HepG2 (cell line): ENCODE data around the gene CLTA. TPM values are rescaled to one million over a fixed set of nuclear protein-coding genes. Genes with fewer than 3 reads are reported as not detected.

ENCODE experiments used
- FOXA1 ChIP-seq, 2 experiments: fragments of 450-650 bp in 1 of 2; sonication (generic) in 1 of 2; formaldehyde crosslinking in 1 of 2; IDR thresholded peaks; 2 replicates each; pipeline versions ENCODE4 v1.4.0 to v1.6.1; 2016 to 2020; ENCODE audit warnings: missing genetic modification reagents in 1 of 2
- KDM5B ChIP-seq: sonication (generic); formaldehyde crosslinking; IDR thresholded peaks from 2 replicates; pipeline ENCODE4 v1.4.0; 2020; ENCODE audit warnings: missing genetic modification reagents, mild to moderate bottlenecking, borderline replicate concordance
- MTF1 ChIP-seq: sonication (generic); formaldehyde crosslinking; IDR thresholded peaks from 2 replicates; pipeline ENCODE4 v1.5.0; 2020; ENCODE audit warnings: missing genetic modification reagents
- NCOA2 ChIP-seq: sonication (generic); formaldehyde crosslinking; IDR thresholded peaks from 2 replicates; pipeline ENCODE4 v1.8.0; 2022; ENCODE audit warnings: inconsistent platforms
- ONECUT2 ChIP-seq: sonication (generic); formaldehyde crosslinking; IDR thresholded peaks from 2 replicates; pipeline ENCODE4 v1.4.0; 2020; ENCODE audit warnings: missing genetic modification reagents
- RAD21 ChIP-seq: fragments of 450-650 bp; formaldehyde crosslinking; IDR thresholded peaks from 2 replicates; pipeline ENCODE4 v1.5.0; 2020; ENCODE audit warnings: mild to moderate bottlenecking
- SP4 ChIP-seq: sonication (generic); formaldehyde crosslinking; IDR thresholded peaks from 2 replicates; pipeline ENCODE4 v1.8.1; 2023; ENCODE audit warnings: mild to moderate bottlenecking, missing genetic modification reagents
- SRY ChIP-seq: sonication (generic); formaldehyde crosslinking; IDR thresholded peaks from 2 replicates; pipeline ENCODE4 v1.8.0; 2022; ENCODE audit warnings: mild to moderate bottlenecking, missing genetic modification reagents
- SYNCRIP ChIP-seq: fragments of 200-400 bp; formaldehyde crosslinking; IDR thresholded peaks from 2 replicates; pipeline ENCODE4 v1.6.1; 2018; ENCODE audit warnings: mild to moderate bottlenecking, low read depth, low read length; ENCODE audit not compliant: insufficient read depth
- ZFYVE20 ChIP-seq: sonication (generic); formaldehyde crosslinking; IDR thresholded peaks from 2 replicates; pipeline ENCODE4 v1.8.0; 2023; ENCODE audit warnings: low read depth, mild to moderate bottlenecking, moderate library complexity, missing genetic modification reagents, borderline replicate concordance
- ZNF431 ChIP-seq: sonication (generic); formaldehyde crosslinking; IDR thresholded peaks from 2 replicates; pipeline ENCODE4 v1.9.0; 2022; ENCODE audit warnings: missing genetic modification reagents, low read depth, mild to moderate bottlenecking, borderline replicate concordance
- ZNF496 ChIP-seq: sonication (generic); formaldehyde crosslinking; IDR thresholded peaks from 2 replicates; pipeline ENCODE4 v1.8.1; 2023; ENCODE audit warnings: mild to moderate bottlenecking, moderate library complexity, missing genetic modification reagents; ENCODE audit not compliant: insufficient replicate concordance
- ZNF614 ChIP-seq: IDR thresholded peaks from 2 replicates; pipeline ENCODE4 v1.6.1; 2018; ENCODE audit warnings: missing biosample characterization, missing genetic modification reagents, inconsistent platforms, borderline replicate concordance
- ZNF670 ChIP-seq: sonication (generic); formaldehyde crosslinking; IDR thresholded peaks from 2 replicates; pipeline ENCODE4 v1.8.0; 2022; ENCODE audit warnings: mild to moderate bottlenecking, missing genetic modification reagents, borderline replicate concordance
- ZNF709 ChIP-seq: sonication (generic); formaldehyde crosslinking; IDR thresholded peaks from 2 replicates; pipeline ENCODE4 v1.5.0; 2020; ENCODE audit warnings: mild to moderate bottlenecking, missing genetic modification reagents
- polyA plus RNA-seq, 8 experiments: library from polyadenylated mRNA; depleted of rRNA in 3 of 8; stranded (reverse) in 7 of 8; unstranded in 1 of 8; fragments of >200 nt; fragmentation: Illumina TruSeq in 4 of 8; extraction: Trizol in 4 of 8; gene quantifications; 2 replicates each; pipeline versions ENCODE4 v1.2.1 to v1.2.3, GENCODE V29; 2011 to 2016; ENCODE audit warnings: low read depth in 4 of 8, missing spikeins in 1 of 8, mixed read lengths in 1 of 8; ENCODE audit not compliant: insufficient read depth in 1 of 8
- total RNA-seq, 5 experiments: library from RNA; depleted of rRNA; stranded (reverse); fragments of >200 nt; fragmentation: Illumina TruSeq; extraction: Trizol; gene quantifications; 2 replicates each; pipeline ENCODE4 v1.2.3, GENCODE V29; 2016; ENCODE audit warnings: low read depth in 1 of 5
- TF ChIP-seq, protein P1 (sequence below): sonication (generic); formaldehyde crosslinking; conservative IDR thresholded peaks from 2 replicates; pipeline ENCODE4 v1.4.0; 2020; ENCODE audit warnings: mild to moderate bottlenecking, missing genetic modification reagents, moderate library complexity
- TF ChIP-seq, protein P2 (sequence below): IDR thresholded peaks from 2 replicates; pipeline ENCODE4 v1.4.0; 2020; ENCODE audit warnings: mild to moderate bottlenecking, missing genetic modification reagents
- TF ChIP-seq, protein P3 (sequence below): IDR thresholded peaks from 2 replicates; pipeline ENCODE4 v1.6.1; 2016; ENCODE audit warnings: mild to moderate bottlenecking

Gene CLTA
- total and polyA plus RNA-seq, 2 of the 13 experiments (the other 11 are each of a cell fraction or from before 2014, with no cell fraction given): 143 to 222 TPM

DNA sequence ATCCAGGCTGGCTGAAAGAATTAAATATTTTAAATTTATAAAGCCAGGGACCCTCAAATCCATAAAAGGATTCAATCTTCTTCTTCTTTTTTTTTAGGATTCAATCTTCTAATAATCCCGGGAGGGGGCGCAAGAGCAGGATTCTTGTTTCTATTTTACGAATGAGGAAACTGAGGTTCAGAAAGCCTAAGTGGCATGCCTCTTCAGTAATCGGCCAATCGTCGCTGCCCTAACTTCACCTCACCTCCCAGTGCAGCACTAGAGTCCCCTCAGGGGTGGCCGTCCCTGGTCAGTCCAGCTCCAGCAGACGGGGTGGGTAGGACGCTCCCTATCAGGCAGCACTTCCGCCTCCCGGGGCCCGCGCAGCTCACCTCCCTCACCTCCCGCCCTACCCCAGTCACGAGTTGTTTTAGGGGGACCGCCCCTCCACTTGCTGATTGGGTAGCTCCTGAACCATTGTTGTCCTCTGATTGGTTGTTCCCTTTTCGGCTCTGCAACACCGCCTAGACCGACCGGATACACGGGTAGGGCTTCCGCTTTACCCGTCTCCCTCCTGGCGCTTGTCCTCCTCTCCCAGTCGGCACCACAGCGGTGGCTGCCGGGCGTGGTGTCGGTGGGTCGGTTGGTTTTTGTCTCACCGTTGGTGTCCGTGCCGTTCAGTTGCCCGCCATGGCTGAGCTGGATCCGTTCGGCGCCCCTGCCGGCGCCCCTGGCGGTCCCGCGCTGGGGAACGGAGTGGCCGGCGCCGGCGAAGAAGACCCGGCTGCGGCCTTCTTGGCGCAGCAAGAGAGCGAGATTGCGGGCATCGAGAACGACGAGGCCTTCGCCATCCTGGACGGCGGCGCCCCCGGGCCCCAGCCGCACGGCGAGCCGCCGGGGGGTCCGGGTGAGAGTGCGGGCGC is at the start of gene CLTA (continued):
- TF ChIP-seq, protein P1, sequence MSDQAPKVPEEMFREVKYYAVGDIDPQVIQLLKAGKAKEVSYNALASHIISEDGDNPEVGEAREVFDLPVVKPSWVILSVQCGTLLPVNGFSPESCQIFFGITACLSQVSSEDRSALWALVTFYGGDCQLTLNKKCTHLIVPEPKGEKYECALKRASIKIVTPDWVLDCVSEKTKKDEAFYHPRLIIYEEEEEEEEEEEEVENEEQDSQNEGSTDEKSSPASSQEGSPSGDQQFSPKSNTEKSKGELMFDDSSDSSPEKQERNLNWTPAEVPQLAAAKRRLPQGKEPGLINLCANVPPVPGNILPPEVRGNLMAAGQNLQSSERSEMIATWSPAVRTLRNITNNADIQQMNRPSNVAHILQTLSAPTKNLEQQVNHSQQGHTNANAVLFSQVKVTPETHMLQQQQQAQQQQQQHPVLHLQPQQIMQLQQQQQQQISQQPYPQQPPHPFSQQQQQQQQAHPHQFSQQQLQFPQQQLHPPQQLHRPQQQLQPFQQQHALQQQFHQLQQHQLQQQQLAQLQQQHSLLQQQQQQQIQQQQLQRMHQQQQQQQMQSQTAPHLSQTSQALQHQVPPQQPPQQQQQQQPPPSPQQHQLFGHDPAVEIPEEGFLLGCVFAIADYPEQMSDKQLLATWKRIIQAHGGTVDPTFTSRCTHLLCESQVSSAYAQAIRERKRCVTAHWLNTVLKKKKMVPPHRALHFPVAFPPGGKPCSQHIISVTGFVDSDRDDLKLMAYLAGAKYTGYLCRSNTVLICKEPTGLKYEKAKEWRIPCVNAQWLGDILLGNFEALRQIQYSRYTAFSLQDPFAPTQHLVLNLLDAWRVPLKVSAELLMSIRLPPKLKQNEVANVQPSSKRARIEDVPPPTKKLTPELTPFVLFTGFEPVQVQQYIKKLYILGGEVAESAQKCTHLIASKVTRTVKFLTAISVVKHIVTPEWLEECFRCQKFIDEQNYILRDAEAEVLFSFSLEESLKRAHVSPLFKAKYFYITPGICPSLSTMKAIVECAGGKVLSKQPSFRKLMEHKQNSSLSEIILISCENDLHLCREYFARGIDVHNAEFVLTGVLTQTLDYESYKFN (CRISPR knock-in tag): peak; percentile 53; the same call in 1 of the 2 replicates
- TF ChIP-seq ZNF709 (CRISPR knock-in tag): no peak
- TF ChIP-seq ONECUT2: no peak
- TF ChIP-seq ZNF670 (CRISPR knock-in tag): 0 out of 2 replicates have a peak, but pooled peaks have one; percentile 25
- TF ChIP-seq FOXA1 (IDR thresholded peaks at IDR 0.05): no peak
- no peak for TF ChIP-seq FOXA1 (CRISPR knock-in tag; IDR thresholded peaks at IDR 0.05)
- peak; percentile 33; the same call in 1 of the 2 replicates for TF ChIP-seq RAD21
- TF ChIP-seq, protein P2, sequence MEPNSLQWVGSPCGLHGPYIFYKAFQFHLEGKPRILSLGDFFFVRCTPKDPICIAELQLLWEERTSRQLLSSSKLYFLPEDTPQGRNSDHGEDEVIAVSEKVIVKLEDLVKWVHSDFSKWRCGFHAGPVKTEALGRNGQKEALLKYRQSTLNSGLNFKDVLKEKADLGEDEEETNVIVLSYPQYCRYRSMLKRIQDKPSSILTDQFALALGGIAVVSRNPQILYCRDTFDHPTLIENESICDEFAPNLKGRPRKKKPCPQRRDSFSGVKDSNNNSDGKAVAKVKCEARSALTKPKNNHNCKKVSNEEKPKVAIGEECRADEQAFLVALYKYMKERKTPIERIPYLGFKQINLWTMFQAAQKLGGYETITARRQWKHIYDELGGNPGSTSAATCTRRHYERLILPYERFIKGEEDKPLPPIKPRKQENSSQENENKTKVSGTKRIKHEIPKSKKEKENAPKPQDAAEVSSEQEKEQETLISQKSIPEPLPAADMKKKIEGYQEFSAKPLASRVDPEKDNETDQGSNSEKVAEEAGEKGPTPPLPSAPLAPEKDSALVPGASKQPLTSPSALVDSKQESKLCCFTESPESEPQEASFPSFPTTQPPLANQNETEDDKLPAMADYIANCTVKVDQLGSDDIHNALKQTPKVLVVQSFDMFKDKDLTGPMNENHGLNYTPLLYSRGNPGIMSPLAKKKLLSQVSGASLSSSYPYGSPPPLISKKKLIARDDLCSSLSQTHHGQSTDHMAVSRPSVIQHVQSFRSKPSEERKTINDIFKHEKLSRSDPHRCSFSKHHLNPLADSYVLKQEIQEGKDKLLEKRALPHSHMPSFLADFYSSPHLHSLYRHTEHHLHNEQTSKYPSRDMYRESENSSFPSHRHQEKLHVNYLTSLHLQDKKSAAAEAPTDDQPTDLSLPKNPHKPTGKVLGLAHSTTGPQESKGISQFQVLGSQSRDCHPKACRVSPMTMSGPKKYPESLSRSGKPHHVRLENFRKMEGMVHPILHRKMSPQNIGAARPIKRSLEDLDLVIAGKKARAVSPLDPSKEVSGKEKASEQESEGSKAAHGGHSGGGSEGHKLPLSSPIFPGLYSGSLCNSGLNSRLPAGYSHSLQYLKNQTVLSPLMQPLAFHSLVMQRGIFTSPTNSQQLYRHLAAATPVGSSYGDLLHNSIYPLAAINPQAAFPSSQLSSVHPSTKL (CRISPR knock-in tag): no peak
- no peak for TF ChIP-seq ZNF431 (CRISPR knock-in tag)
- no peak for TF ChIP-seq ZFYVE20 (CRISPR knock-in tag)
- TF ChIP-seq KDM5B (CRISPR knock-in tag): peak; percentile 84; the same call in 1 of the 2 replicates
- TF ChIP-seq NCOA2 (CRISPR knock-in tag): peak; percentile 42
- peak; percentile 86; the same call in 1 of the 2 replicates for TF ChIP-seq SP4 (CRISPR knock-in tag)
- no peak for TF ChIP-seq SRY
- no peak for TF ChIP-seq ZNF496 (CRISPR knock-in tag)
- TF ChIP-seq SYNCRIP: no peak
- TF ChIP-seq, protein P3, sequence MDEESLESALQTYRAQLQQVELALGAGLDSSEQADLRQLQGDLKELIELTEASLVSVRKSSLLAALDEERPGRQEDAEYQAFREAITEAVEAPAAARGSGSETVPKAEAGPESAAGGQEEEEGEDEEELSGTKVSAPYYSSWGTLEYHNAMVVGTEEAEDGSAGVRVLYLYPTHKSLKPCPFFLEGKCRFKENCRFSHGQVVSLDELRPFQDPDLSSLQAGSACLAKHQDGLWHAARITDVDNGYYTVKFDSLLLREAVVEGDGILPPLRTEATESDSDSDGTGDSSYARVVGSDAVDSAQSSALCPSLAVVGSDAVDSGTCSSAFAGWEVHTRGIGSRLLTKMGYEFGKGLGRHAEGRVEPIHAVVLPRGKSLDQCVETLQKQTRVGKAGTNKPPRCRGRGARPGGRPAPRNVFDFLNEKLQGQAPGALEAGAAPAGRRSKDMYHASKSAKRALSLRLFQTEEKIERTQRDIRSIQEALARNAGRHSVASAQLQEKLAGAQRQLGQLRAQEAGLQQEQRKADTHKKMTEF (CRISPR knock-in tag): peak; percentile 83
- peak; percentile 53; the same call in 1 of the 2 replicates for TF ChIP-seq ZNF614 (CRISPR knock-in tag)
- 0 out of 2 replicates have a peak, but pooled peaks have one; percentile 14 for TF ChIP-seq MTF1 (CRISPR knock-in tag)
